HuH-7.5 (cell line): ENCODE results near the gene URI1.

Experiments used
- DNase-seq: peaks from one replicate; pipeline ENCODE4 v3.0.0; 2011; ENCODE audit warnings: low spot score

URI1 gene

GRCh38 chr19:29971648-29972047 is 29.6 kb downstream of the URI1 start:
- DNase-seq = no peak

GRCh38 chr19:29974701-29975100 is 32.7 kb downstream of the URI1 start:
- DNase-seq = no peak

- no peak for DNase-seq
These were observed 34.3 kb downstream of the URI1 start for GRCh38 chr19:29976151-29976943.

GRCh38 chr19:29978080-29978479 is 36.0 kb downstream of the URI1 start:
- no peak for DNase-seq

- no peak for DNase-seq
These were observed 41.5 kb downstream of the URI1 start for GRCh38 chr19:29983568-29983967.

- DNase-seq = no peak
These were observed 43.2 kb downstream of the URI1 start for GRCh38 chr19:29985196-29985595.

GRCh38 chr19:29988351-29988750 is 46.3 kb downstream of the URI1 start:
- DNase-seq = no peak

GRCh38 chr19:29992233-29992867 is 50.3 kb downstream of the URI1 start:
- no peak for DNase-seq

GRCh38 chr19:29999490-29999889 is 57.5 kb downstream of the URI1 start:
- no peak for DNase-seq

- DNase-seq = no peak
These were observed 58.8 kb downstream of the URI1 start for GRCh38 chr19:30000862-30001261.

GRCh38 chr19:30001301-30001700 is 59.3 kb downstream of the URI1 start:
- no peak for DNase-seq

GRCh38 chr19:30001791-30002190 is 59.8 kb downstream of the URI1 start:
- DNase-seq = no peak

GRCh38 chr19:30003866-30004265 is 61.8 kb downstream of the URI1 start:
- no peak for DNase-seq

GRCh38 chr19:30004403-30004802 is 62.4 kb downstream of the URI1 start:
- DNase-seq = no peak

- DNase-seq = no peak
These were observed 64.2 kb downstream of the URI1 start for GRCh38 chr19:30006207-30006606.

- no peak for DNase-seq
These were observed 66.1 kb downstream of the URI1 start for GRCh38 chr19:30008169-30008568.

- no peak for DNase-seq
These were observed 67.0 kb downstream of the URI1 start for GRCh38 chr19:30009013-30009412.

- DNase-seq = no peak
These were observed 69.1 kb downstream of the URI1 start for GRCh38 chr19:30011051-30011578.

- DNase-seq = no peak
These were observed 72.7 kb downstream of the URI1 start for GRCh38 chr19:30014770-30015169.

- no peak for DNase-seq
These were observed 75.1 kb downstream of the URI1 start for GRCh38 chr19:30017172-30017571.

GRCh38 chr19:30020189-30020588 is 78.2 kb downstream of the URI1 start:
- no peak for DNase-seq

GRCh38 chr19:30022659-30023058 is 80.6 kb downstream of the URI1 start:
- no peak for DNase-seq

GRCh38 chr19:30023330-30023729 is 81.3 kb downstream of the URI1 start:
- no peak for DNase-seq

GRCh38 chr19:30024091-30024490 is 82.1 kb downstream of the URI1 start:
- DNase-seq = no peak
